ENCODE results near the gene TUBGCP5.
"Not testable (repeated sequence)": the region's sequence is repeated elsewhere in the genome, so short reads cannot be mapped to it uniquely, and the experiment has no call there.

The TUBGCP5 gene

GRCh38 chr15:23039917-23040281 lies 530 bp upstream of the TUBGCP5 start:
- DNase-seq: no peak

- DNase-seq: no peak
Measured at GRCh38 chr15:23038726-23039142, 635 bp downstream of the TUBGCP5 start.

GRCh38 chr15:23035964-23036566 lies 3.3 kb downstream of the TUBGCP5 start:
- peak; percentile 48 for DNase-seq

- DNase-seq: no peak
Measured at GRCh38 chr15:23033979-23034378, 5.4 kb downstream of the TUBGCP5 start.

- DNase-seq: no peak
Measured at GRCh38 chr15:23026218-23026617, 13.2 kb downstream of the TUBGCP5 start.

GRCh38 chr15:23022156-23022555 lies 17.2 kb downstream of the TUBGCP5 start:
- no peak for DNase-seq

GRCh38 chr15:23014394-23015000 lies 24.9 kb downstream of the TUBGCP5 start:
- DNase-seq: no peak

- DNase-seq: no peak
Measured at GRCh38 chr15:23013681-23014080, 25.7 kb downstream of the TUBGCP5 start.

- DNase-seq: not testable (repeated sequence)
Measured at GRCh38 chr15:23012616-23013015, 26.8 kb downstream of the TUBGCP5 start.

- DNase-seq: no peak
Measured at GRCh38 chr15:23003736-23004135, 35.6 kb downstream of the TUBGCP5 start.

GRCh38 chr15:23002920-23003319 lies 36.4 kb downstream of the TUBGCP5 start:
- no peak for DNase-seq

- DNase-seq: no peak
Measured at GRCh38 chr15:22995795-22996194, 43.6 kb downstream of the TUBGCP5 start.

GRCh38 chr15:22992024-22992326 lies 47.4 kb downstream of the TUBGCP5 start:
- no peak for DNase-seq

- DNase-seq: no peak
Measured at GRCh38 chr15:22989576-22990477, 49.5 kb downstream of the TUBGCP5 start.

- no peak for DNase-seq
Measured at GRCh38 chr15:22988811-22989210, 50.6 kb downstream of the TUBGCP5 start.

- not testable (repeated sequence) for DNase-seq
Measured at GRCh38 chr15:22981931-22982330, 57.4 kb downstream of the TUBGCP5 start.

GRCh38 chr15:22981051-22981840 lies 58.1 kb downstream of the TUBGCP5 start:
- DNase-seq: no peak

- DNase-seq: peak; percentile 31
Measured at GRCh38 chr15:22980189-22981050, 58.9 kb downstream of the TUBGCP5 start, which contains the start of gene CYFIP1. Gene CYFIP1, minus strand, starts transcription at chr15:22980368. Its CDS starts 33,083 bp downstream, at chr15:22947285.

GRCh38 chr15:22979238-22980188 lies 59.9 kb downstream of the TUBGCP5 start:
- peak; percentile 20 for DNase-seq

- no peak for DNase-seq
Measured at GRCh38 chr15:22978691-22979237, 60.6 kb downstream of the TUBGCP5 start.

- no peak for DNase-seq
Measured at GRCh38 chr15:22974745-22975144, 64.6 kb downstream of the TUBGCP5 start.

Data from stimulated activated CD4-positive, alpha-beta T cell treated with anti-CD3 and anti-CD28 coated beads, Interleukin-12 subunit alpha, Interleukin-12 subunit beta, amount 100 ng/mL, for 4 hours (primary cell).